OCI-LY1 (cell line): ENCODE results near the gene CMTM8.

ENCODE experiments used
- H2AFZ ChIP-seq: fragments of 200-600 bp; sonication (generic), shearing (Covaris generic); 2 replicates; pipeline ENCODE4 v1.6.0; 2014; ENCODE audit warnings: antibody characterized with exemption, mild to moderate bottlenecking, low read length
- H3F3A ChIP-seq: fragments of 200-600 bp; sonication (generic), shearing (Covaris generic); 2 replicates; pipeline ENCODE4 v1.6.0; 2014; ENCODE audit warnings: mild to moderate bottlenecking, antibody characterized with exemption, low read length, moderate library complexity; ENCODE audit not compliant: insufficient read depth
- H3K27ac ChIP-seq: fragments of 200-600 bp; sonication (generic); 2 replicates; pipeline ENCODE4 v1.5.1; 2014; ENCODE audit warnings: low read length, mixed run types, mild to moderate bottlenecking, low read depth; ENCODE audit not compliant: poor library complexity, severe bottlenecking
- H3K27me3 ChIP-seq: fragments of 200-600 bp; sonication (generic); 2 replicates; pipeline ENCODE4 v1.6.0; 2014; ENCODE audit warnings: antibody characterized with exemption, mild to moderate bottlenecking, low read length, moderate library complexity; ENCODE audit not compliant: insufficient read depth
- H3K36me3 ChIP-seq: fragments of 200-600 bp; sonication (generic); 2 replicates; pipeline ENCODE4 v1.6.1; 2014; ENCODE audit warnings: mild to moderate bottlenecking, antibody characterized with exemption, low read length, moderate library complexity, mixed read lengths; ENCODE audit not compliant: insufficient read depth
- H3K4me1 ChIP-seq: fragments of 200-600 bp; sonication (generic); 2 replicates; pipeline ENCODE4 v1.5.1; 2014; ENCODE audit warnings: mild to moderate bottlenecking, low read length, moderate library complexity; ENCODE audit not compliant: insufficient read depth, severe bottlenecking
- H3K4me2 ChIP-seq: fragments of 200-600 bp; sonication (generic), shearing (Covaris generic); 2 replicates; pipeline ENCODE4 v1.6.1; 2014; ENCODE audit warnings: low read length
- H3K4me3 ChIP-seq: fragments of 200-600 bp; sonication (generic); 2 replicates; pipeline ENCODE4 v1.5.1; 2014; ENCODE audit warnings: low read length, low read depth, mild to moderate bottlenecking, mixed read lengths; ENCODE audit not compliant: poor library complexity, severe bottlenecking
- H3K79me2 ChIP-seq: fragments of 200-600 bp; shearing (Covaris generic); 2 replicates; pipeline ENCODE4 v1.6.1; 2016; ENCODE audit warnings: mixed run types, low read length, mixed read lengths; ENCODE audit not compliant: insufficient read depth
- H3K9ac ChIP-seq: fragments of 200-600 bp; sonication (generic), shearing (Covaris generic); 2 replicates; pipeline ENCODE4 v1.6.1; 2014; ENCODE audit warnings: mild to moderate bottlenecking, low read length, mixed read lengths
- H3K9me2 ChIP-seq: fragments of 200-600 bp; sonication (generic), shearing (Covaris generic); 2 replicates; pipeline ENCODE4 v1.6.1; 2014; ENCODE audit warnings: low read depth, mild to moderate bottlenecking, low read length, mixed read lengths
- H3K9me3 ChIP-seq: fragments of 200-600 bp; shearing (Covaris generic); 2 replicates; pipeline ENCODE4 v1.6.1; 2014; ENCODE audit warnings: low read length, mixed read lengths
- H4K20me1 ChIP-seq: fragments of 200-600 bp; sonication (generic), shearing (Covaris generic); 2 replicates; pipeline ENCODE4 v1.6.0; 2016; ENCODE audit warnings: mild to moderate bottlenecking, low read length; ENCODE audit not compliant: insufficient read depth
- CTCF ChIP-seq: fragments of 200-600 bp; sonication (generic), shearing (Covaris generic); IDR thresholded peaks from 2 replicates; pipeline ENCODE4 v1.5.1; 2017; ENCODE audit warnings: mild to moderate bottlenecking, antibody characterized with exemption, low read length, moderate library complexity, mixed read lengths
- EZH2 ChIP-seq: fragments of 200-600 bp; sonication (generic), shearing (Covaris generic); IDR thresholded peaks from 2 replicates; pipeline ENCODE4 v1.8.0; 2017; ENCODE audit warnings: borderline replicate concordance, mixed run types, mild to moderate bottlenecking, antibody characterized with exemption, low read length, moderate library complexity, mixed read lengths

CMTM8 gene

GRCh38 chr3:32293903-32294302 is 55.4 kb downstream of the CMTM8 start:
- Histone ChIP-seq H3F3A (no peaks in the 10 kb centered on the region), H3K79me2 (no peaks in the 10 kb centered on the region), H3K36me3 (no peaks in the 10 kb centered on the region), H3K9me2 (no peaks in the 10 kb centered on the region), H3K4me3 (no peak overlapping the region), H2AFZ (no peak overlapping the region), H3K9me3 (no peaks in the 10 kb centered on the region), H3K27ac (no peak overlapping the region), H3K4me2 (no peak overlapping the region), H3K4me1 (peaks cover 5% of the 10 kb centered on the region), H3K27me3 (no peaks in the 10 kb centered on the region), H3K9ac (no peak overlapping the region), H4K20me1 (no peaks in the 10 kb centered on the region)
- TF ChIP-seq EZH2, result no peak
- no peak for TF ChIP-seq CTCF

- Histone ChIP-seq H3K9me2 (no peaks in the 10 kb centered on the region), H3K4me1 (no peaks in the 10 kb centered on the region), H3K79me2 (no peaks in the 10 kb centered on the region), H3K36me3 (no peaks in the 10 kb centered on the region), H3K27me3 (no peaks in the 10 kb centered on the region), H3K27ac (no peak overlapping the region), H3K9me3 (no peaks in the 10 kb centered on the region), H3K9ac (no peak overlapping the region), H3K4me3 (no peak overlapping the region), H4K20me1 (no peaks in the 10 kb centered on the region), H3K4me2 (no peak overlapping the region), H2AFZ (no peak overlapping the region), H3F3A (no peaks in the 10 kb centered on the region)
- no peak for TF ChIP-seq EZH2
- TF ChIP-seq CTCF, result peak; percentile 90
These were observed 58.0 kb downstream of the CMTM8 start for GRCh38 chr3:32296251-32297204.

GRCh38 chr3:32297366-32297765 is 58.9 kb downstream of the CMTM8 start:
- Histone ChIP-seq H3K36me3 (no peaks in the 10 kb centered on the region), H2AFZ (no peak overlapping the region)

More at GRCh38 chr3:32297366-32297765, 58.9 kb downstream of the CMTM8 start:
- Histone ChIP-seq H3K27ac (no peak overlapping the region), H3K9me2 (no peaks in the 10 kb centered on the region), H3K27me3 (no peaks in the 10 kb centered on the region), H3K9ac (no peak overlapping the region), H3K4me3 (no peak overlapping the region), H3F3A (no peaks in the 10 kb centered on the region), H3K79me2 (no peaks in the 10 kb centered on the region), H3K4me1 (no peaks in the 10 kb centered on the region), H4K20me1 (no peaks in the 10 kb centered on the region), H3K9me3 (no peaks in the 10 kb centered on the region), H3K4me2 (no peak overlapping the region)
- TF ChIP-seq EZH2, result no peak
- no peak for TF ChIP-seq CTCF
